Glomerular visceral epithelial cell (primary cell): ENCODE measurements around the gene ARMH2.
"Not testable (repeated sequence)": the region's sequence is repeated elsewhere in the genome, so short reads cannot be mapped to it uniquely, and the experiment has no call there.

Experiments used
- DNase-seq: peaks from one replicate; pipeline ENCODE4 v3.0.0-alpha.2; 2016; ENCODE audit errors: extremely low spot score

Gene ARMH2

GRCh38 chr6:24818346-24818745, 19.6 kb upstream of the ARMH2 start:
- no peak for DNase-seq

- no peak for DNase-seq
Observed at GRCh38 chr6:24809728-24810127, 11.0 kb upstream of the ARMH2 start.

- DNase-seq, result no peak
Observed at GRCh38 chr6:24807584-24807983, 8.9 kb upstream of the ARMH2 start.

GRCh38 chr6:24802271-24803059, 3.7 kb upstream of the ARMH2 start:
- no peak for DNase-seq

GRCh38 chr6:24799541-24799915, 811 bp upstream of the ARMH2 start:
- no peak for DNase-seq

GRCh38 chr6:24797596-24798216, 1.0 kb downstream of the ARMH2 start:
- no peak for DNase-seq

GRCh38 chr6:24796616-24797290, 2.0 kb downstream of the ARMH2 start:
- DNase-seq, result peak; percentile 13

- no peak for DNase-seq
Observed at GRCh38 chr6:24795106-24795505, 3.6 kb downstream of the ARMH2 start.

- DNase-seq, result no peak
Observed at GRCh38 chr6:24788031-24788665, 10.6 kb downstream of the ARMH2 start.

- DNase-seq, result peak; percentile 49
Observed at GRCh38 chr6:24780206-24780605, 18.5 kb downstream of the ARMH2 start.

GRCh38 chr6:24779416-24780016, 19.2 kb downstream of the ARMH2 start:
- DNase-seq, result no peak

- no peak for DNase-seq
Observed at GRCh38 chr6:24778878-24779277, 19.8 kb downstream of the ARMH2 start.

GRCh38 chr6:24778121-24778520, 20.6 kb downstream of the ARMH2 start:
- no peak for DNase-seq

- no peak for DNase-seq
Observed at GRCh38 chr6:24777227-24777626, 21.5 kb downstream of the ARMH2 start.

GRCh38 chr6:24775520-24776058, 23.1 kb downstream of the ARMH2 start:
- DNase-seq, result peak; percentile 41

GRCh38 chr6:24774696-24775519, 23.8 kb downstream of the ARMH2 start, which contains the start of gene GMNN:
Gene GMNN, plus strand, starts transcription at chr6:24774937. Its CDS starts 2,310 bp downstream, at chr6:24777247.
- DNase-seq, result peak; percentile 96

- no peak for DNase-seq
Observed at GRCh38 chr6:24768361-24768760, 30.4 kb downstream of the ARMH2 start.

- DNase-seq, result peak; percentile 27
Observed at GRCh38 chr6:24766680-24767462, 31.8 kb downstream of the ARMH2 start.

GRCh38 chr6:24765968-24766367, 32.7 kb downstream of the ARMH2 start:
- DNase-seq, result not testable (repeated sequence)
